Ovary (tissue), 3 donors: Measurements from ENCODE around the gene AP1S3.

Experiments
- POLR2A ChIP-seq: fragments of 450-650 bp; IDR thresholded peaks from one replicate; pipeline ENCODE4 v1.6.1; 2017; ENCODE audit warnings: antibody characterized with exemption, mild to moderate bottlenecking, moderate library complexity
- TF ChIP-seq, protein P1 (sequence below), 3 donors: fragments of 450-650 bp in 2 of 3; fragments of 200-600 bp in 1 of 3; IDR thresholded peaks; one replicate each; pipeline versions ENCODE4 v1.5.1 to v1.8.0; 2016 to 2022; ENCODE audit warnings: antibody characterized with exemption in 3 of 3, mild to moderate bottlenecking in 1 of 3
- donor health status: DM: no; HTN: no; CAD: no.

DNA sequence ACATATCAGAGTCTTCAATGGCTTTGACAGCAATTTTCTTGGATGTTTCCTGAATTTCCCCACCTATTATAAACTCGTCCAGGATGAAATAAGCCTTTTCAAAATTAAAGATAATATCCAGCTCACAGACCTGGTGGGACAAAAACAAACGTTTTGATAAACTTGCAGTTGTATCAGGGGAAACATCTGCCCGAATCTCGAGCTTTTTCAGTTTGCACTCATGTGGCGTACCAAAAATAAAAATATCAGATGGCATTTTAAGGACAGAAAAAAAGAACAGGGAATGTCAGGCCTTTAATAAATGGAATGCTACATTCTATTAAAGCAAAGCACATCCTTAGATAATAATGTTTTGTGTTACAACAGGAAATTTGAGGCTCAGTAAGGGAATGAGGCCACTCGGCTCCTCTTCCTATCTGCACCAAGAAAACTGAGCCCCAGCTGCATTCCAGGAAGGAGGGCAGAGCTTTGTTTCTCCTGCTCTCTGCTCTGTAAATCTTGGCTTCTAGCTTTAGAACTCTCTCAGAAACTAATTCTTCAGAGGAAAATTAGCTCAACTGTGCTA lies 72.1 kb downstream of the AP1S3 start:
- no peak for TF ChIP-seq POLR2A
- TF ChIP-seq, protein P1, sequence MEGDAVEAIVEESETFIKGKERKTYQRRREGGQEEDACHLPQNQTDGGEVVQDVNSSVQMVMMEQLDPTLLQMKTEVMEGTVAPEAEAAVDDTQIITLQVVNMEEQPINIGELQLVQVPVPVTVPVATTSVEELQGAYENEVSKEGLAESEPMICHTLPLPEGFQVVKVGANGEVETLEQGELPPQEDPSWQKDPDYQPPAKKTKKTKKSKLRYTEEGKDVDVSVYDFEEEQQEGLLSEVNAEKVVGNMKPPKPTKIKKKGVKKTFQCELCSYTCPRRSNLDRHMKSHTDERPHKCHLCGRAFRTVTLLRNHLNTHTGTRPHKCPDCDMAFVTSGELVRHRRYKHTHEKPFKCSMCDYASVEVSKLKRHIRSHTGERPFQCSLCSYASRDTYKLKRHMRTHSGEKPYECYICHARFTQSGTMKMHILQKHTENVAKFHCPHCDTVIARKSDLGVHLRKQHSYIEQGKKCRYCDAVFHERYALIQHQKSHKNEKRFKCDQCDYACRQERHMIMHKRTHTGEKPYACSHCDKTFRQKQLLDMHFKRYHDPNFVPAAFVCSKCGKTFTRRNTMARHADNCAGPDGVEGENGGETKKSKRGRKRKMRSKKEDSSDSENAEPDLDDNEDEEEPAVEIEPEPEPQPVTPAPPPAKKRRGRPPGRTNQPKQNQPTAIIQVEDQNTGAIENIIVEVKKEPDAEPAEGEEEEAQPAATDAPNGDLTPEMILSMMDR (IDR thresholded peaks at IDR 0.05), result no peak
